HepG2 (cell line): Measurements from ENCODE around the gene ATE1. TPM values are rescaled to one million over a fixed set of nuclear protein-coding genes. Genes with fewer than 3 reads are reported as not detected.

Source experiments
- ARHGAP35 ChIP-seq: sonication (generic); formaldehyde crosslinking; IDR thresholded peaks from 2 replicates; pipeline ENCODE4 v1.9.0; 2022; ENCODE audit warnings: mild to moderate bottlenecking, inconsistent platforms, moderate library complexity, missing genetic modification reagents, borderline replicate concordance
- GATAD1 ChIP-seq: IDR thresholded peaks from 2 replicates; pipeline ENCODE4 v1.6.1; 2016; ENCODE audit warnings: missing genetic modification reagents, missing compliant biosample characterization
- HNRNPLL ChIP-seq: fragments of 200-400 bp; formaldehyde crosslinking; IDR thresholded peaks from 2 replicates; pipeline ENCODE4 v1.6.1; 2017; ENCODE audit warnings: mild to moderate bottlenecking, low read depth, low read length; ENCODE audit not compliant: poor library complexity, severe bottlenecking
- MED1 ChIP-seq: sonication (generic); formaldehyde crosslinking; IDR thresholded peaks from 2 replicates; pipeline ENCODE4 v1.4.0; 2020; ENCODE audit warnings: missing genetic modification reagents
- MEF2D ChIP-seq: sonication (generic); formaldehyde crosslinking; IDR thresholded peaks from 2 replicates; pipeline ENCODE4 v1.5.1; 2020; ENCODE audit warnings: mild to moderate bottlenecking, missing genetic modification reagents
- NFE2 ChIP-seq: sonication (generic); formaldehyde crosslinking; IDR thresholded peaks from 2 replicates; pipeline ENCODE4 v1.4.0; 2020; ENCODE audit warnings: missing genetic modification reagents
- NFE2L1 ChIP-seq: sonication (generic); formaldehyde crosslinking; IDR thresholded peaks from 2 replicates; pipeline ENCODE4 v1.4.0; 2020; ENCODE audit warnings: missing genetic modification reagents, mild to moderate bottlenecking, borderline replicate concordance
- PPARG ChIP-seq: conservative IDR thresholded peaks from 2 replicates; pipeline ENCODE4 v1.6.1; 2016; ENCODE audit warnings: missing biosample characterization, missing genetic modification reagents
- RXRB ChIP-seq: IDR thresholded peaks from 2 replicates; pipeline ENCODE4 v1.6.1; 2016; ENCODE audit warnings: borderline replicate concordance, missing genetic modification reagents, missing compliant biosample characterization
- TRIM24 ChIP-seq: sonication (generic); formaldehyde crosslinking; IDR thresholded peaks from 2 replicates; pipeline ENCODE4 v1.8.0; 2022; ENCODE audit warnings: mild to moderate bottlenecking, missing genetic modification reagents
- U2AF2 ChIP-seq: fragments of 200-400 bp; formaldehyde crosslinking; IDR thresholded peaks from 2 replicates; pipeline ENCODE4 v1.6.1; 2017; ENCODE audit warnings: low read depth, mild to moderate bottlenecking, low read length
- ZC3H4 ChIP-seq: sonication (generic); formaldehyde crosslinking; IDR thresholded peaks from 2 replicates; pipeline ENCODE4 v1.4.0; 2020; ENCODE audit warnings: missing genetic modification reagents, borderline replicate concordance
- ZEB1 ChIP-seq: IDR thresholded peaks from 2 replicates; pipeline ENCODE4 v1.6.1; 2012; ENCODE audit warnings: mild to moderate bottlenecking, low read depth, inconsistent platforms; ENCODE audit not compliant: insufficient replicate concordance
- ZFYVE20 ChIP-seq: sonication (generic); formaldehyde crosslinking; IDR thresholded peaks from 2 replicates; pipeline ENCODE4 v1.8.0; 2023; ENCODE audit warnings: low read depth, mild to moderate bottlenecking, moderate library complexity, missing genetic modification reagents, borderline replicate concordance
- ZNF260 ChIP-seq: sonication (generic); formaldehyde crosslinking; IDR thresholded peaks from 2 replicates; pipeline ENCODE4 v1.4.0; 2020; ENCODE audit warnings: missing genetic modification reagents, low read depth, mild to moderate bottlenecking, borderline replicate concordance
- ZNF333 ChIP-seq: sonication (generic); formaldehyde crosslinking; IDR thresholded peaks from 2 replicates; pipeline ENCODE4 v1.4.0; 2020; ENCODE audit warnings: mild to moderate bottlenecking, missing genetic modification reagents, borderline replicate concordance
- ZNF34 ChIP-seq: sonication (generic); formaldehyde crosslinking; IDR thresholded peaks from 2 replicates; pipeline ENCODE4 v1.4.0; 2020; ENCODE audit warnings: mild to moderate bottlenecking, missing genetic modification reagents, borderline replicate concordance
- ZNF704 ChIP-seq: sonication (generic); formaldehyde crosslinking; IDR thresholded peaks from 2 replicates; pipeline ENCODE4 v1.8.1; 2023; ENCODE audit warnings: mild to moderate bottlenecking, inconsistent platforms, moderate library complexity, missing genetic modification reagents, borderline replicate concordance
- ZNF709 ChIP-seq: sonication (generic); formaldehyde crosslinking; IDR thresholded peaks from 2 replicates; pipeline ENCODE4 v1.5.0; 2020; ENCODE audit warnings: mild to moderate bottlenecking, missing genetic modification reagents
- ZNF788 ChIP-seq: sonication (generic); formaldehyde crosslinking; IDR thresholded peaks from 2 replicates; pipeline ENCODE4 v1.5.0; 2020; ENCODE audit warnings: mild to moderate bottlenecking, missing genetic modification reagents, borderline replicate concordance
- ZSCAN30 ChIP-seq: sonication (generic); formaldehyde crosslinking; IDR thresholded peaks from 2 replicates; pipeline ENCODE4 v1.5.0; 2020; ENCODE audit warnings: mild to moderate bottlenecking, missing genetic modification reagents
- ZSCAN5A ChIP-seq: sonication (generic); formaldehyde crosslinking; IDR thresholded peaks from 2 replicates; pipeline ENCODE4 v1.8.0; 2022; ENCODE audit warnings: mild to moderate bottlenecking, missing genetic modification reagents, borderline replicate concordance
- polyA plus RNA-seq, 8 experiments: library from polyadenylated mRNA; depleted of rRNA in 3 of 8; stranded (reverse) in 7 of 8; unstranded in 1 of 8; fragments of >200 nt; fragmentation: Illumina TruSeq in 4 of 8; extraction: Trizol in 4 of 8; gene quantifications; 2 replicates each; pipeline versions ENCODE4 v1.2.1 to v1.2.3, GENCODE V29; 2011 to 2016; ENCODE audit warnings: low read depth in 4 of 8, missing spikeins in 1 of 8, mixed read lengths in 1 of 8; ENCODE audit not compliant: insufficient read depth in 1 of 8
- total RNA-seq, 5 experiments: library from RNA; depleted of rRNA; stranded (reverse); fragments of >200 nt; fragmentation: Illumina TruSeq; extraction: Trizol; gene quantifications; 2 replicates each; pipeline ENCODE4 v1.2.3, GENCODE V29; 2016; ENCODE audit warnings: low read depth in 1 of 5
- TF ChIP-seq, protein P1 (sequence below): sonication (generic); formaldehyde crosslinking; IDR thresholded peaks from 2 replicates; pipeline ENCODE4 v1.4.0; 2020; ENCODE audit warnings: missing genetic modification reagents, borderline replicate concordance
- TF ChIP-seq, protein P2 (sequence below): fragments of 450-650 bp; IDR thresholded peaks from 2 replicates; pipeline ENCODE4 v1.6.1; 2016

The ATE1 gene
- total and polyA plus RNA-seq, 2 of the 13 experiments (the other 11 are each of a cell fraction or from before 2014, with no cell fraction given), result 17.5 to 42.2 TPM

DNA sequence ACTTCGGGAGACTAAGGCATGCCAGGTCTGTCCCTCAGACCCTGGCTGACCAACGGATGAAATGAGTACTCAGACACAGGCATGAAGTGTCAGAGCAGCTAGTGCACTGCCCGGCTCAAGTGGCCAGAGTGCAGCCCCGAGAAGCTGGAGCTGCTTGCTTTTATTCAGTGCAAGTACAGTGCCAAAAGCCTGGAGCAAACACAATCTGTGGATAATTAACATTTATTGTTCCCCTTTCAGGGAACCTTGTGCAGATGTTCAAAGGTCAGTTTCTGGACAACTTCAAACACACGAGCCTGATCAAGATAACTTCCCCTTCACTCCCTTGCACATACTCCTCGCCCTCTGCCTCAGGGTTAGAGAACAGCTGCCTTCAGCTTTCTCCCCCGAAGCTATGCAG, 7.9 kb upstream of the ATE1 start (continued):
- TF ChIP-seq RXRB, result peak; percentile 61; the same call in 1 of the 2 replicates
- no peak for TF ChIP-seq ZNF333
- TF ChIP-seq HNRNPLL, result no peak
- TF ChIP-seq, protein P1, sequence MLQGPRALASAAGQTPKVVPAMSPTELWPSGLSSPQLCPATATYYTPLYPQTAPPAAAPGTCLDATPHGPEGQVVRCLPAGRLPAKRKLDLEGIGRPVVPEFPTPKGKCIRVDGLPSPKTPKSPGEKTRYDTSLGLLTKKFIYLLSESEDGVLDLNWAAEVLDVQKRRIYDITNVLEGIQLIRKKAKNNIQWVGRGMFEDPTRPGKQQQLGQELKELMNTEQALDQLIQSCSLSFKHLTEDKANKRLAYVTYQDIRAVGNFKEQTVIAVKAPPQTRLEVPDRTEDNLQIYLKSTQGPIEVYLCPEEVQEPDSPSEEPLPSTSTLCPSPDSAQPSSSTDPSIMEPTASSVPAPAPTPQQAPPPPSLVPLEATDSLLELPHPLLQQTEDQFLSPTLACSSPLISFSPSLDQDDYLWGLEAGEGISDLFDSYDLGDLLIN (CRISPR knock-in tag), result no peak
- TF ChIP-seq ZEB1, result no peak
- TF ChIP-seq GATAD1, result no peak
- no peak for TF ChIP-seq ZNF709 (CRISPR knock-in tag)
- no peak for TF ChIP-seq ZSCAN5A (CRISPR knock-in tag)
- TF ChIP-seq MEF2D, result no peak
- no peak for TF ChIP-seq ZSCAN30 (CRISPR knock-in tag)
- TF ChIP-seq, protein P2, sequence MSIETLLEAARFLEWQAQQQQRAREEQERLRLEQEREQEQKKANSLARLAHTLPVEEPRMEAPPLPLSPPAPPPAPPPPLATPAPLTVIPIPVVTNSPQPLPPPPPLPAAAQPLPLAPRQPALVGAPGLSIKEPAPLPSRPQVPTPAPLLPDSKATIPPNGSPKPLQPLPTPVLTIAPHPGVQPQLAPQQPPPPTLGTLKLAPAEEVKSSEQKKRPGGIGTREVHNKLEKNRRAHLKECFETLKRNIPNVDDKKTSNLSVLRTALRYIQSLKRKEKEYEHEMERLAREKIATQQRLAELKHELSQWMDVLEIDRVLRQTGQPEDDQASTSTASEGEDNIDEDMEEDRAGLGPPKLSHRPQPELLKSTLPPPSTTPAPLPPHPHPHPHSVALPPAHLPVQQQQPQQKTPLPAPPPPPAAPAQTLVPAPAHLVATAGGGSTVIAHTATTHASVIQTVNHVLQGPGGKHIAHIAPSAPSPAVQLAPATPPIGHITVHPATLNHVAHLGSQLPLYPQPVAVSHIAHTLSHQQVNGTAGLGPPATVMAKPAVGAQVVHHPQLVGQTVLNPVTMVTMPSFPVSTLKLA, result no peak
- TF ChIP-seq TRIM24, result no peak
- peak; percentile 97 for TF ChIP-seq U2AF2
- TF ChIP-seq ZC3H4 (CRISPR knock-in tag), result no peak
- peak; percentile 24; the same call in 1 of the 2 replicates for TF ChIP-seq ZNF788
- TF ChIP-seq NFE2 (CRISPR knock-in tag), result no peak
- no peak for TF ChIP-seq ZNF34 (CRISPR knock-in tag)
- no peak for TF ChIP-seq ARHGAP35 (CRISPR knock-in tag)
- no peak for TF ChIP-seq NFE2L1
- TF ChIP-seq MED1, result peak; percentile 85
- no peak for TF ChIP-seq ZFYVE20 (CRISPR knock-in tag)
- TF ChIP-seq ZNF704, result no peak
- TF ChIP-seq PPARG (CRISPR knock-in tag), result peak; percentile 80
- TF ChIP-seq ZNF260, result no peak
